ENCODE results near the gene KCTD10.

Gene KCTD10

DNA sequence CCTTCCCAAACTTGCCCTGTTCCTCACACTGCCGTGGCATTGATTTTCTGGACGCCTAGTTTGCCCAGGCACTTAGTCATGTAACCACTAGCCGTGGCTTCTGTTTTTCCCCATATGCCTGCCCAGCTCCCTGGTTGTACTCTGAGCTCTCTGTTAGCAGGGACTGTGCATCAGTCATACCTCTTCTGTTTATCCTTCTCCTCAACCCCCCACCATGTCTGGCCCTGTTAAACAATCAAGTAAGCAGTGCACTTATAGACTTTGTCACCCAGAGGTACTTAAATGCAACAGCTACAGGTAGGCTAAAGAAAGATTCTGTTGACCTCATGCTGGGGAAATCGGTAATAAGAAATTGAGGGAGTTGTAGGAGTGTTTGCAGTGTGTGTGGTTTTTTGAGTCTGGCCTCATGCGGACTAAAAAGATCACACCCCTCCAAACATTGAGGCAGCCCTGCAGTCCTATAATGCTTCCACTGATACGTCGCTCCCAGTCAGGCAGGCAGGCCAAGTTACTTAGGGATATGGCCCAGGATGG is 17.3 kb upstream of the KCTD10 start:
- no peak for DNase-seq (ENCODE audit: low spot score)

DNA sequence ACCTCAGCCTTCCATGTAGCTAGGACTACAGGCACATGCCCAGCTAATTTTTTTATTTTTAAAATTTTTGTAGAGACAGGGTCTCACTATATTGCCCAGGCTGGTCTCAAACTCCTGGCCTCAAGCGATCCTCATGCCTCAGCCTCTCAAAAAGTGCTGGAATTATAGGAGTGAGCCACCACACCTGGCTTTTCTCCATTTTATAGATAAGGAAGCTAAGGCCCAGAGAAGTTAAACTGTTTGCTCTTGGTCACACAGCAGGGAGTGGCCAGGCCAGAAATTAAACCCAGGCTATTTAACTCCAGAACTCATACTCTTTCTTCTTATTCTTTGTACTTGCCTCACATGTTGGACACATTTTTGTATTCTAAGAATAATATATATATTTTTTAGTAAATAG is 16.8 kb upstream of the KCTD10 start:
- DNase-seq (ENCODE audit: low spot score) = no peak

GRCh38 chr12:109493090-109493489 is 16.0 kb upstream of the KCTD10 start:
- no peak for DNase-seq (ENCODE audit: low spot score)

- no peak for DNase-seq (ENCODE audit: low spot score)
These were observed 15.3 kb upstream of the KCTD10 start for GRCh38 chr12:109492371-109492770.

GRCh38 chr12:109491671-109492070 is 14.6 kb upstream of the KCTD10 start:
- DNase-seq (ENCODE audit: low spot score) = no peak

- no peak for DNase-seq (ENCODE audit: low spot score)
These were observed 13.0 kb upstream of the KCTD10 start for GRCh38 chr12:109489955-109490565.

GRCh38 chr12:109489016-109489954 is 12.2 kb upstream of the KCTD10 start:
- no peak for DNase-seq (ENCODE audit: low spot score)

- DNase-seq (ENCODE audit: low spot score) = no peak
These were observed 11.1 kb upstream of the KCTD10 start for GRCh38 chr12:109488051-109488665.

DNA sequence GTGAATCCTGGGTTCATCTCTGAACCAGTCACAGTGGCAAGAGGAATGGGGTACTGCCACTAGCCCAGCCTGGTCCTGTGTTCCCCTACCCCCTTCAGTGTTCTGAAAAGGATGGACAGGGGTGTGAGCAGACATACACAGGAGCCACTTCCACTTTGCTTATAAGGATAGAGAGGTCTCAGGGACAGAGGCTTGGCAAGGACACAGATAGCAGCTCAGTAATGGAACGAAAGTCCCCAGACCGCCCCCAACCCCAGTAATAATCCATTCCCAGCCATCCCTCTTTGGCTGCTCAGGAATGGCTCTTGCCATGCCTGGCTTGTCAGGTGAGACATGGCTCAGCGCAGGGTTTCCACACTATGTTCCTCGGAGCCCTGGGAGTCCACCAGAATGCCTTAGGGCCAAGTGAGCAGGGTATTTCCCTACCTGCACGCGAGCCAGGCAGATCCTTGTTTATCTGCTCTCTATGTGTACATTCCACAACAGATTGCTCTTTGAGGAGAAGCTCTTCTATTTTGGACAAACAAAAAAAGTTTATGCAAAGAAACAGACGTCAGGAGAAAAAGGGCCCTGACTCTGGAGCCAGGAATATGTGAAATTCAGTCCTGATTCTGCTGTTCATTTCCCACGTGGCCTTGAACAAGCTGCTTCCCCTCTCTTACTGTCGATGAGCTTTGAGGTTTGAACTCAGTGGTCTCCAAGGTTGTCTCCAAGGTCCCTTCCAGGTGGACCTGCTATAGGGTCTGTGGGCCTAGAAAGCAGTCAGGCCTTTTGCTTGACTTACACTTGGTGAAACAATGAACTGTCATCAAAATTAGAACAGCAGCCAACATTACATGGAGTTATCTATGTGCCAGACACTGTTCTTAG is 10.3 kb upstream of the KCTD10 start:
- DNase-seq (ENCODE audit: low spot score) = no peak

- DNase-seq (ENCODE audit: low spot score) = no peak
These were observed 8.1 kb upstream of the KCTD10 start for GRCh38 chr12:109485201-109485600.

DNA sequence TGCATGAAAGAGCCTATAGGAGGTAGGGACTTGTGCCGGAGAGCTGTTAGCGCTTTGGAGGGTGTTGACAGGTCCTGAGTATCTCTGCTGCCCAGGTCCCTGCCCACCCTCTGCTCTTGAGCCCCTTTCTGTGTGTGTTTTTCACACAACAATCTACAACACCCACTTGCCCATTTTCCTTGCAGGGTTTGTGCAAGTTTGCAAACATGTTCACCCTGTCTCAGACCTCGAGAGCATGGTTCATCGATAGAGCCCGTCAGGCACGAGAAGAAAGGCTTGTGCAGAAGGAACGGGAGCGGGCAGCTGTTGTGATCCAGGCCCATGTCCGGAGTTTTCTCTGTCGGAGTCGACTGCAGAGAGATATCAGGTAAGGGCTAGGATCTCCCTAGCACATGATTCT is 6.2 kb upstream of the KCTD10 start:
- DNase-seq (ENCODE audit: low spot score) = no peak

- DNase-seq (ENCODE audit: low spot score) = no peak
These were observed 5.8 kb upstream of the KCTD10 start for GRCh38 chr12:109482894-109483293.

- no peak for DNase-seq (ENCODE audit: low spot score)
These were observed 5.4 kb upstream of the KCTD10 start for GRCh38 chr12:109482491-109482890.

DNA sequence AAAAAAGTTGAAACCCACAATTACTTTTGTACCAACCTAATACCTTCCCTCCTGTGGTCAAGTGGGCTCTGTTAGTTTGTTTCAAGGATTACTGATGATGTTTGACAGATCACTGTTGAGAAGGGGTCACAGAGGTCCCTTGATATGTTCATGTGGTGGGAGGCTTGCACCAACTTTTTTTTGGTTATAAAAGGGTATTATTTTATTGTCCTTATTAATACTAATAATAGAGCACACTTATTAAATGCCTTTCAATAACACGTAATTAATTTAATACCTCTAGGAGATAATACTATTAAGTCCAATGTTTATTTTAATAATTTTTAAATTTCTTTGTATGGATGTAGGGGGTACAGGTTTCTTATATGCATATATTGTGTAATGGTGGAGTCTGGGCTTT is 4.8 kb upstream of the KCTD10 start:
- DNase-seq (ENCODE audit: low spot score) = no peak

- DNase-seq (ENCODE audit: low spot score) = no peak
These were observed 3.3 kb upstream of the KCTD10 start for GRCh38 chr12:109480356-109480755.

GRCh38 chr12:109479761-109480160 is 2.7 kb upstream of the KCTD10 start:
- no peak for DNase-seq (ENCODE audit: low spot score)

DNA sequence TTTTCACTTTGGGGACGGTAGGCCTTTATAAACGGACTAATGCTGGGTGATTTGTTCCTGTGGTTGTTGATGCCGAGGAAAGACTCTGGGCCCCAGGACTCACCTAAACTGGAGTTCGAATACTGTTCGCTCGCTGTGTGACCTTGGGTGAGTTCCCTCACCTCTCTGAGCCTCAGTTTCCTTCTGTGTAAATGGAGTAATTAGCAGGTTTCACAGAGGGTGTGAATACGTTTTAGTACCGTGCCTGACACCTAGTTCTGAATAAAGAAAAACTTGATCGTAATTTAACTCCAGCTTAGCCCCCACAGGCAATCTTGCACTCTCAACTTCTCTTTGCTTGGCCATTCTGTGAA is 839 bp upstream of the KCTD10 start:
- DNase-seq (ENCODE audit: low spot score) = no peak

- no peak for DNase-seq (ENCODE audit: low spot score)
These were observed 304 bp downstream of the KCTD10 start for GRCh38 chr12:109476807-109477184.

DNA sequence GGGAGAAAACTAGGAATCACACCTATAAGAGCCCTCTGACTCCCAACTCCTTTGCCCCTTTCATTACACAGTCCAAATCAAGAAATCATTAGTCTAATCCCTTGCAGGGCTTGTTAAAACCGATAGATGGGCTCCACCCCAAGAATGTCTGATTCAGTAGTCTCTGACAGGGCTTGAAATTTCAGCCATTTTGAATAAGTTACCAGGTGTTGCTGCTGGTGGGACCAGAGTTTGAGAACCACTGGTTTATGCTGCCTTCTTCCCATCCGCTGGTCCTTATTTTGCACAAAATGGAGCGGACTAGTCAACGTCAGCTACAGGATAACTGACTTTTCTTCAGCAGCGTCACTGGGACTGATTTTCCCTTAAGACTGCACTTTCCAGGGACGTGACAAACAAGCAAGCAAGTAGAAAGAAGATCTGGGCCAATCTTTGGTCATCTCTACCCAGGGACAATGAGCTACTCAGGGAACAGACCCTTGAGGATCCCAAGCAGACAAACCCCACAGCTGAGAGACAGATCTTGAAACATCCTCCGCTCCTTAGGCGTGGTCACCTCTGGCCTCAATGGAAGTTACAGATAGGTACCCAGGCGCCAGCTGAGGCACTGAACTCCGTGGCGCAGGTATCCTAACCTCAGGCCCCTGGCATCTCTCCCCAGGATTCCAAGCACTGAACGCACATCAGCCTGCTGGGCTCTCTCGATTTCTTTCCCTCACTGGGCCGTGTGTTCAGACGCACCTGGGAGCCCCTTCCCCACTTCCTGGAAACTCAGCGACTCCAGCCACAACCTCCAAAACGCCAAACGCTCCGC is 900 bp downstream of the KCTD10 start:
- no peak for DNase-seq (ENCODE audit: low spot score)

DNA sequence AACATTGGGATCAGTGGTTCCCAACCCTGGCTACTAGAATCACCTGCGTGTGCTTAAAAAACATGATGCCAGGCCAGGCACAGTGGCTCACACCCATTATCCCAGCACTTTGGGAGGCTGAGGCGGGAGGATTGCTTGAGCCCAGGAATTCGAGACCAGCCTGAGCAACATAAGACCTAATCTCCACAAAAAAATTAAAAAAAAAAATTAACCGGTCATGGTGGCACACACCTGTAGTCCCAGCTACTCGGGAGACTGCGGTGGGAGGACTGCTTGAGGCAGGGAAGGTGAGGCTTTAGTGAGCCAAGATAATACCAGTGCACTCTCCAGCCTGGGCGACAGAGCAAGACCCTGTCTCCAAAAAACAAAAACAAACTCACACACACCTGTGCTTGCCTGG is 2.0 kb downstream of the KCTD10 start:
- DNase-seq (ENCODE audit: low spot score) = no peak
